ENCODE measurements around the gene KDM4F. TPM values are rescaled to one million over a fixed set of nuclear protein-coding genes. Genes with fewer than 3 reads are reported as not detected.

The KDM4F gene
- total RNA-seq, 6 experiments from 2014 or later = not detected

DNA sequence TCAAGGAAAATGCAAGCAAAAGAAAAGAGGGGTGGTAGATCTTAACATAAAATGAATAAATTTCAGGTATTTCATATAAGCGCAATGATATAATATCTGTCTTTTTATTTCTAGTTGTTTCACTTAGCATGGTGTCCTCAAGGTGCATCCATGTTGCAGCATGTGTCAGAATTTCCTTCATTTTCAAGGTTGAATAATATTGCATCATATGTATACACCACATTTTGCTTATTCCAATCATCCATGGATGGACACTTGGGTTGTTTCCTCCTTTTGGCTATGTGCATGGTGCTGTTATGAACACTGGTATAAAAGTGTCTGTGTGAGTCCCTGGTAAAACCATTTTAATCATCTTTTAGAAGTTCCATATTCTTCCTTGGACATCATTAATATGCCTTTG, 7.0 kb upstream of the KDM4F start:
- Mint-ChIP-seq H3K27me3 (ENCODE audit: insufficient read depth) (peaks cover 26% of the 10 kb centered on the region), H3K4me3 (no peak overlapping the region), H3K27ac (no peak overlapping the region), H3K9me3 (no peaks in the 10 kb centered on the region), H3K4me1 (ENCODE audit: low read depth) (no peaks in the 10 kb centered on the region), H3K36me3 (ENCODE audit: low read depth) (no peaks in the 10 kb centered on the region)
- no peak for DNase-seq
- TF ChIP-seq, protein P1, sequence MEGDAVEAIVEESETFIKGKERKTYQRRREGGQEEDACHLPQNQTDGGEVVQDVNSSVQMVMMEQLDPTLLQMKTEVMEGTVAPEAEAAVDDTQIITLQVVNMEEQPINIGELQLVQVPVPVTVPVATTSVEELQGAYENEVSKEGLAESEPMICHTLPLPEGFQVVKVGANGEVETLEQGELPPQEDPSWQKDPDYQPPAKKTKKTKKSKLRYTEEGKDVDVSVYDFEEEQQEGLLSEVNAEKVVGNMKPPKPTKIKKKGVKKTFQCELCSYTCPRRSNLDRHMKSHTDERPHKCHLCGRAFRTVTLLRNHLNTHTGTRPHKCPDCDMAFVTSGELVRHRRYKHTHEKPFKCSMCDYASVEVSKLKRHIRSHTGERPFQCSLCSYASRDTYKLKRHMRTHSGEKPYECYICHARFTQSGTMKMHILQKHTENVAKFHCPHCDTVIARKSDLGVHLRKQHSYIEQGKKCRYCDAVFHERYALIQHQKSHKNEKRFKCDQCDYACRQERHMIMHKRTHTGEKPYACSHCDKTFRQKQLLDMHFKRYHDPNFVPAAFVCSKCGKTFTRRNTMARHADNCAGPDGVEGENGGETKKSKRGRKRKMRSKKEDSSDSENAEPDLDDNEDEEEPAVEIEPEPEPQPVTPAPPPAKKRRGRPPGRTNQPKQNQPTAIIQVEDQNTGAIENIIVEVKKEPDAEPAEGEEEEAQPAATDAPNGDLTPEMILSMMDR (IDR thresholded peaks at IDR 0.05) = no peak

- no peaks in the 10 kb centered on the region for H3K36me3 Mint-ChIP-seq (ENCODE audit: low read depth)
- H3K4me1 Mint-ChIP-seq (ENCODE audit: low read depth) = no peaks in the 10 kb centered on the region
- H3K27ac Mint-ChIP-seq = no peak overlapping the region
- H3K9me3 Mint-ChIP-seq = no peaks in the 10 kb centered on the region
- H3K27me3 Mint-ChIP-seq (ENCODE audit: insufficient read depth) = peaks cover 27% of the 10 kb centered on the region
- TF ChIP-seq, protein P1 (IDR thresholded peaks at IDR 0.05) = no peak
- H3K4me3 Mint-ChIP-seq = no peak overlapping the region
- no peak for DNase-seq
These were observed 6.3 kb upstream of the KDM4F start for GRCh38 chr11:95042906-95043305.

DNA sequence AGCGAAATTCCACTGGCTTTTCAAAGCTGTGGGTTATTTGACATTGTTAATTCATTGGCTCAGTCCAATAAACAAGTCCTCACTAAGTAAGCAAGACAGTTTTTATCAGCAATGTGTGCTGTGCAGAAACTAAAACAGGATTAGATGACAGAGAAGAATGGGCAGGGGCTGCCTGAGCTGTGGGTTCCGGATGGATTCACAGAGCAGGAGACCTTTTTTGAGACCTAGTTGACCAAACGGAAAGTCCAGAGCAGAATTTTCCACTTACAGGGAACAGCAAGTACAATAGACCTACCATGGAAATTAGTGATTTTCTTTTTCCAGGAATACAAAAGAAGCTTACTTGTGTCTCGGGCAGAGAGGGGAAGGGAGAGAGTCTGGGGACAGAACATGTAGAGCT, 5.2 kb upstream of the KDM4F start:
- TF ChIP-seq, protein P1 (IDR thresholded peaks at IDR 0.05) = no peak
- Mint-ChIP-seq H3K36me3 (ENCODE audit: low read depth) (no peaks in the 10 kb centered on the region), H3K27me3 (ENCODE audit: insufficient read depth) (peaks cover 30% of the 10 kb centered on the region), H3K9me3 (no peaks in the 10 kb centered on the region), H3K27ac (no peak overlapping the region), H3K4me1 (ENCODE audit: low read depth) (no peaks in the 10 kb centered on the region), H3K4me3 (no peak overlapping the region)
- no peak for DNase-seq

- no peak for DNase-seq
- TF ChIP-seq, protein P1 (IDR thresholded peaks at IDR 0.05) = no peak
- Mint-ChIP-seq H3K27me3 (ENCODE audit: insufficient read depth) (peaks cover 38% of the 10 kb centered on the region), H3K9me3 (no peaks in the 10 kb centered on the region), H3K27ac (no peak overlapping the region), H3K4me3 (no peak overlapping the region), H3K36me3 (ENCODE audit: low read depth) (no peaks in the 10 kb centered on the region), H3K4me1 (ENCODE audit: low read depth) (no peaks in the 10 kb centered on the region)
These were observed 3.4 kb upstream of the KDM4F start for GRCh38 chr11:95045812-95046211.

DNA sequence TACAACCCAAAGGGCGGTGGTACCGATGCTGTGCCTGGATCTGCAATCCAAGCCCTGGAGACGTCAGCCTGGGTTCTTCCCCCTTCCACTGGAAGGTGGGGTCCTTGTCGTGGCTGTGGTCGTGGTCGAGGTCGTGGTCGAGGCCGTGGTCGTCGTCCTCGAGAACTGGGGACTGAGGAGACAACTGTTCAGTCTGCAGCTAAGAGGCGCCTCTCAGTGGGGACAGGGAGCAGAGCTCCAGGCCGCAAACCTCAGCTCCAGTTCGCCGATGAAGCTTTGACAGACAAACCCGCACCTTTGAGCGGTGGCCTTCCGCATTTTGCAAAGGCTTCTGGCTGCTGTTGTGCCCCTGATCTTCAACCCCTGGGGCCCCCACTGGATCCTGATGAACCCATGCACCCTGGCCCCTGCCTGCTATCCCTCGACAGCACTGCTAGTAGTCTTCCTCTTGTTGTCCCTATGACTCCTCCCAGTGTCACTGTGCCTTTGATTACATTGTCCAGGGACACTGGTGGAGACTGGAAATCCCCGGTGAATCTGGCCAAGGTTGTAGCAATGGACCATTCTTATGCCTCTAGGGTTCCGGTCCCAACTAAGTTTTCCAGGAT, 1.5 kb downstream of the KDM4F start:
- H3K4me3 Mint-ChIP-seq = no peak overlapping the region
- TF ChIP-seq, protein P1 (IDR thresholded peaks at IDR 0.05) = no peak
- no peaks in the 10 kb centered on the region for H3K36me3 Mint-ChIP-seq (ENCODE audit: low read depth)
- H3K4me1 Mint-ChIP-seq (ENCODE audit: low read depth) = no peaks in the 10 kb centered on the region
- DNase-seq = no peak
- H3K27ac Mint-ChIP-seq = no peak overlapping the region
- H3K9me3 Mint-ChIP-seq = no peaks in the 10 kb centered on the region
- peaks cover 24% of the 10 kb centered on the region for H3K27me3 Mint-ChIP-seq (ENCODE audit: insufficient read depth)

DNA sequence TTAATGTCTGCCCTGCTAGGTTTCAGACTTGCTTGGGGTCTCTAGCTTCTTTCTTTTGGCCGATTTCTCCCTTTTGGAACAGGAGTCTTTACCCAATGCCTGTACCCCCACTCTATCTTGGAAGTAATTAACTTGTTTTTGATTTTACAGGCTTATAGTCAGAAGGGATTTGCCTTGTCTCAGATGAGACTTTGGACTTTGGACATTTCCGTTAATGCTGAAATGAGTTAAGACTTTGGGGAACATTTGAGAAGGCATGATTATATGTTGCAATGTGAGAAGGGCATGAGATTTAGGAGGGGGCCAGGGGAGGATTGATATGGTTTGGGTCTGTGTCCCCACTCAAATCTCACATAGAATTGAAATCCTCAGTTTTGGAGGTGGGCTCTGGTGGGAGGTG, 5.1 kb downstream of the KDM4F start:
- H3K4me3 Mint-ChIP-seq = no peak overlapping the region
- H3K27me3 Mint-ChIP-seq (ENCODE audit: insufficient read depth) = peaks cover 18% of the 10 kb centered on the region
- TF ChIP-seq, protein P1 (IDR thresholded peaks at IDR 0.05) = no peak
- no peaks in the 10 kb centered on the region for H3K9me3 Mint-ChIP-seq
- no peak for DNase-seq
- H3K27ac Mint-ChIP-seq = no peak overlapping the region
- H3K4me1 Mint-ChIP-seq (ENCODE audit: low read depth) = no peaks in the 10 kb centered on the region
- H3K36me3 Mint-ChIP-seq (ENCODE audit: low read depth) = no peaks in the 10 kb centered on the region
